ENCODE results near the gene CROCC2. TPM values are rescaled to one million over a fixed set of nuclear protein-coding genes. Genes with fewer than 3 reads are reported as not detected.
A peak's percentile ranks its signal among the peaks of the same experiment; 100 is the strongest.

Gene CROCC2
- total and polyA plus RNA-seq, 2 of the 13 experiments (the other 11 are each of a cell fraction or from before 2014, with no cell fraction given) = not detected

- TF ChIP-seq, protein P1, sequence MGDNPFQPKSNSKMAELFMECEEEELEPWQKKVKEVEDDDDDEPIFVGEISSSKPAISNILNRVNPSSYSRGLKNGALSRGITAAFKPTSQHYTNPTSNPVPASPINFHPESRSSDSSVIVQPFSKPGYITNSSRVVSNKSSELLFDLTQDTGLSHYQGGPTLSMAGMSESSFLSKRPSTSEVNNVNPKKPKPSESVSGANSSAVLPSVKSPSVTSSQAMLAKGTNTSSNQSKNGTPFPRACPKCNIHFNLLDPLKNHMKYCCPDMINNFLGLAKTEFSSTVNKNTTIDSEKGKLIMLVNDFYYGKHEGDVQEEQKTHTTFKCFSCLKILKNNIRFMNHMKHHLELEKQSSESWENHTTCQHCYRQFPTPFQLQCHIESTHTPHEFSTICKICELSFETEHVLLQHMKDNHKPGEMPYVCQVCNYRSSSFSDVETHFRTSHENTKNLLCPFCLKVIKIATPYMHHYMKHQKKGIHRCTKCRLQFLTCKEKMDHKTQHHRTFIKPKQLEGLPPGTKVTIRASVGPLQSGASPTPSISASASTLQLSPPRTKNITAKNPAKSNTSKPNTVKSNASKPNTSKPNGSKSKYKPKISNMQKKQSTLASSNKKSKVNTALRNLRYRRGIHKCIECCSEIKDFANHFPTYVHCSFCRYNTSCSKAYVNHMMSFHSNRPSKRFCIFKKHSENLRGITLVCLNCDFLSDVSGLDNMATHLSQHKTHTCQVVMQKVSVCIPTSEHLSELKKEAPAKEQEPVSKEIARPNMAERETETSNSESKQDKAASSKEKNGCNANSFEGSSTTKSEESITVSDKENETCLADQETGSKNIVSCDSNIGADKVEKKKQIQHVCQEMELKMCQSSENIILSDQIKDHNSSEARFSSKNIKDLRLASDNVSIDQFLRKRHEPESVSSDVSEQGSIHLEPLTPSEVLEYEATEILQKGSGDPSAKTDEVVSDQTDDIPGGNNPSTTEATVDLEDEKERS (CRISPR knock-in tag; IDR thresholded peaks at IDR 0.05) = peak; percentile 97
- peak; percentile 98 for TF ChIP-seq ZFX (CRISPR knock-in tag; IDR thresholded peaks at IDR 0.05; ENCODE audit: low read depth)
- TF ChIP-seq PHF21A (CRISPR knock-in tag; IDR thresholded peaks at IDR 0.05) = peak; percentile 84
- peak; percentile 54; the same call in 1 of the 2 replicates for TF ChIP-seq GZF1 (CRISPR knock-in tag; IDR thresholded peaks at IDR 0.05)
- no peak for TF ChIP-seq TCF7 (IDR thresholded peaks at IDR 0.05; ENCODE audit: low read depth)
- TF ChIP-seq ZNF572 (CRISPR knock-in tag; IDR thresholded peaks at IDR 0.05) = peak; percentile 81; the same call in 1 of the 2 replicates
- no peak for TF ChIP-seq ZNF367 (CRISPR knock-in tag; IDR thresholded peaks at IDR 0.05; ENCODE audit: borderline replicate concordance)
- no peak for TF ChIP-seq NFIB (CRISPR knock-in tag; IDR thresholded peaks at IDR 0.05; ENCODE audit: borderline replicate concordance)
- TF ChIP-seq, protein P2, sequence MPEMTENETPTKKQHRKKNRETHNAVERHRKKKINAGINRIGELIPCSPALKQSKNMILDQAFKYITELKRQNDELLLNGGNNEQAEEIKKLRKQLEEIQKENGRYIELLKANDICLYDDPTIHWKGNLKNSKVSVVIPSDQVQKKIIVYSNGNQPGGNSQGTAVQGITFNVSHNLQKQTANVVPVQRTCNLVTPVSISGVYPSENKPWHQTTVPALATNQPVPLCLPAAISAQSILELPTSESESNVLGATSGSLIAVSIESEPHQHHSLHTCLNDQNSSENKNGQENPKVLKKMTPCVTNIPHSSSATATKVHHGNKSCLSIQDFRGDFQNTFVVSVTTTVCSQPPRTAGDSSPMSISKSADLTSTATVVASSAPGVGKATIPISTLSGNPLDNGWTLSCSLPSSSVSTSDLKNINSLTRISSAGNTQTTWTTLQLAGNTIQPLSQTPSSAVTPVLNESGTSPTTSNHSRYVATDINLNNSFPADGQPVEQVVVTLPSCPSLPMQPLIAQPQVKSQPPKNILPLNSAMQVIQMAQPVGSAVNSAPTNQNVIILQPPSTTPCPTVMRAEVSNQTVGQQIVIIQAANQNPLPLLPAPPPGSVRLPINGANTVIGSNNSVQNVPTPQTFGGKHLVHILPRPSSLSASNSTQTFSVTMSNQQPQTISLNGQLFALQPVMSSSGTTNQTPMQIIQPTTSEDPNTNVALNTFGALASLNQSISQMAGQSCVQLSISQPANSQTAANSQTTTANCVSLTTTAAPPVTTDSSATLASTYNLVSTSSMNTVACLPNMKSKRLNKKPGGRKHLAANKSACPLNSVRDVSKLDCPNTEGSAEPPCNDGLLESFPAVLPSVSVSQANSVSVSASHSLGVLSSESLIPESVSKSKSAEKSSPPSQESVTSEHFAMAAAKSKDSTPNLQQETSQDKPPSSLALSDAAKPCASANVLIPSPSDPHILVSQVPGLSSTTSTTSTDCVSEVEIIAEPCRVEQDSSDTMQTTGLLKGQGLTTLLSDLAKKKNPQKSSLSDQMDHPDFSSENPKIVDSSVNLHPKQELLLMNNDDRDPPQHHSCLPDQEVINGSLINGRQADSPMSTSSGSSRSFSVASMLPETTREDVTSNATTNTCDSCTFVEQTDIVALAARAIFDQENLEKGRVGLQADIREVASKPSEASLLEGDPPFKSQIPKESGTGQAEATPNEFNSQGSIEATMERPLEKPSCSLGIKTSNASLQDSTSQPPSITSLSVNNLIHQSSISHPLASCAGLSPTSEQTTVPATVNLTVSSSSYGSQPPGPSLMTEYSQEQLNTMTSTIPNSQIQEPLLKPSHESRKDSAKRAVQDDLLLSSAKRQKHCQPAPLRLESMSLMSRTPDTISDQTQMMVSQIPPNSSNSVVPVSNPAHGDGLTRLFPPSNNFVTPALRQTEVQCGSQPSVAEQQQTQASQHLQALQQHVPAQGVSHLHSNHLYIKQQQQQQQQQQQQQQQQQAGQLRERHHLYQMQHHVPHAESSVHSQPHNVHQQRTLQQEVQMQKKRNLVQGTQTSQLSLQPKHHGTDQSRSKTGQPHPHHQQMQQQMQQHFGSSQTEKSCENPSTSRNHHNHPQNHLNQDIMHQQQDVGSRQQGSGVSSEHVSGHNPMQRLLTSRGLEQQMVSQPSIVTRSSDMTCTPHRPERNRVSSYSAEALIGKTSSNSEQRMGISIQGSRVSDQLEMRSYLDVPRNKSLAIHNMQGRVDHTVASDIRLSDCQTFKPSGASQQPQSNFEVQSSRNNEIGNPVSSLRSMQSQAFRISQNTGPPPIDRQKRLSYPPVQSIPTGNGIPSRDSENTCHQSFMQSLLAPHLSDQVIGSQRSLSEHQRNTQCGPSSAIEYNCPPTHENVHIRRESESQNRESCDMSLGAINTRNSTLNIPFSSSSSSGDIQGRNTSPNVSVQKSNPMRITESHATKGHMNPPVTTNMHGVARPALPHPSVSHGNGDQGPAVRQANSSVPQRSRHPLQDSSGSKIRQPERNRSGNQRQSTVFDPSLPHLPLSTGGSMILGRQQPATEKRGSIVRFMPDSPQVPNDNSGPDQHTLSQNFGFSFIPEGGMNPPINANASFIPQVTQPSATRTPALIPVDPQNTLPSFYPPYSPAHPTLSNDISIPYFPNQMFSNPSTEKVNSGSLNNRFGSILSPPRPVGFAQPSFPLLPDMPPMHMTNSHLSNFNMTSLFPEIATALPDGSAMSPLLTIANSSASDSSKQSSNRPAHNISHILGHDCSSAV (CRISPR knock-in tag; IDR thresholded peaks at IDR 0.05; ENCODE audit: borderline replicate concordance) = no peak
- TF ChIP-seq GATAD2A (CRISPR knock-in tag; IDR thresholded peaks at IDR 0.05) = peak; percentile 94
- TF ChIP-seq, protein P3, sequence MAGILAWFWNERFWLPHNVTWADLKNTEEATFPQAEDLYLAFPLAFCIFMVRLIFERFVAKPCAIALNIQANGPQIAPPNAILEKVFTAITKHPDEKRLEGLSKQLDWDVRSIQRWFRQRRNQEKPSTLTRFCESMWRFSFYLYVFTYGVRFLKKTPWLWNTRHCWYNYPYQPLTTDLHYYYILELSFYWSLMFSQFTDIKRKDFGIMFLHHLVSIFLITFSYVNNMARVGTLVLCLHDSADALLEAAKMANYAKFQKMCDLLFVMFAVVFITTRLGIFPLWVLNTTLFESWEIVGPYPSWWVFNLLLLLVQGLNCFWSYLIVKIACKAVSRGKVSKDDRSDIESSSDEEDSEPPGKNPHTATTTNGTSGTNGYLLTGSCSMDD (CRISPR knock-in tag; IDR thresholded peaks at IDR 0.05) = 0 out of 2 replicates have a peak, but pooled peaks have one; percentile 16
- TF ChIP-seq ZNF556 (CRISPR knock-in tag; IDR thresholded peaks at IDR 0.05; ENCODE audit: borderline replicate concordance) = 0 out of 2 replicates have a peak, but pooled peaks have one; percentile 78
- no peak for TF ChIP-seq ZNF530 (CRISPR knock-in tag; IDR thresholded peaks at IDR 0.05; ENCODE audit: low read depth)
- TF ChIP-seq SIX1 (CRISPR knock-in tag; IDR thresholded peaks at IDR 0.05; ENCODE audit: borderline replicate concordance) = peak; percentile 81; the same call in 1 of the 2 replicates
- no peak for TF ChIP-seq ZNF557 (CRISPR knock-in tag; IDR thresholded peaks at IDR 0.05)
- peak; percentile 59 for TF ChIP-seq PHF8 (CRISPR knock-in tag; IDR thresholded peaks at IDR 0.05)
- TF ChIP-seq RELA (CRISPR knock-in tag; IDR thresholded peaks at IDR 0.05) = no peak; the same call in 1 of the 2 replicates
- no peak for TF ChIP-seq PAX8 (CRISPR knock-in tag; IDR thresholded peaks at IDR 0.05; ENCODE audit: borderline replicate concordance)
These were observed 29.5 kb upstream of the CROCC2 start (continued) for GRCh38 chr2:240876475-240877251.

Data from HepG2 (cell line).